Endodermal cell (in vitro differentiated cells): ENCODE measurements around the gene FADS2. TPM values are rescaled to one million over a fixed set of nuclear protein-coding genes. Genes with fewer than 3 reads are reported as not detected.

Experiments
- DNase-seq: peaks from one replicate; pipeline ENCODE4 v3.0.0-alpha.2; 2017
- H3K27ac ChIP-seq: 2 replicates; pipeline ENCODE4 v1.5.1; 2013; ENCODE audit warnings: mild to moderate bottlenecking, low read depth, low read length, moderate library complexity
- H3K27me3 ChIP-seq: 2 replicates; pipeline ENCODE4 v1.6.1; 2013; ENCODE audit warnings: mild to moderate bottlenecking, low read length, moderate library complexity; ENCODE audit not compliant: insufficient read depth, control insufficient read depth, poor library complexity, severe bottlenecking
- H3K36me3 ChIP-seq: 2 replicates; pipeline ENCODE4 v1.7.0; 2013; ENCODE audit warnings: mild to moderate bottlenecking, low read length, moderate library complexity; ENCODE audit not compliant: control insufficient read depth, insufficient read depth
- H3K4me1 ChIP-seq: one replicate; pipeline ENCODE4 v1.7.0; 2013; ENCODE audit warnings: low read length; ENCODE audit not compliant: control insufficient read depth, insufficient read depth
- H3K4me3 ChIP-seq: 2 replicates; pipeline ENCODE4 v1.5.1; 2013; ENCODE audit warnings: mild to moderate bottlenecking, low read length, moderate library complexity
- H3K9ac ChIP-seq: 2 replicates; pipeline ENCODE4 v1.6.1; 2013; ENCODE audit warnings: mild to moderate bottlenecking, low read length, moderate library complexity; ENCODE audit not compliant: poor library complexity, severe bottlenecking; ENCODE audit errors: extremely low read depth
- H3K9me3 ChIP-seq: 2 replicates; pipeline ENCODE4 v1.6.1; 2013; ENCODE audit warnings: mild to moderate bottlenecking, low read length, moderate library complexity; ENCODE audit not compliant: control insufficient read depth
- H3K27ac Mint-ChIP-seq: 2 replicates; pipeline ENCODE4 v1.8.0; 2020; ENCODE audit warnings: mixed read lengths
- H3K27me3 Mint-ChIP-seq: 2 replicates; pipeline ENCODE4 v1.8.0; 2021; ENCODE audit warnings: mild to moderate bottlenecking, mixed read lengths; ENCODE audit not compliant: insufficient read depth
- H3K36me3 Mint-ChIP-seq: 2 replicates; pipeline ENCODE4 v1.8.0; 2020; ENCODE audit warnings: low read depth, mixed read lengths
- H3K4me1 Mint-ChIP-seq: 2 replicates; pipeline ENCODE4 v1.8.0; 2020; ENCODE audit warnings: mixed read lengths
- H3K4me3 Mint-ChIP-seq: 2 replicates; pipeline ENCODE4 v1.8.0; 2020; ENCODE audit warnings: mild to moderate bottlenecking, moderate library complexity, mixed read lengths
- H3K9me3 Mint-ChIP-seq: 2 replicates; pipeline ENCODE4 v1.8.0; 2020; ENCODE audit warnings: mild to moderate bottlenecking, mixed read lengths
- CTCF ChIP-seq: fragments of 200-600 bp; sonication (generic); conservative IDR thresholded peaks from 2 replicates; pipeline ENCODE4 v1.5.0; 2021; ENCODE audit warnings: antibody characterized with exemption, mild to moderate bottlenecking
- WGBS, 2 experiments: methylation state at CpG; one replicate each; pipeline versions ENCODE4 v1.1.5 to v1.1.7; 2013; ENCODE audit warnings: missing lambda C conversion rate in 2 of 2, mixed read lengths in 1 of 2; ENCODE audit not compliant: insufficient coverage in 1 of 2, insufficient read length in 1 of 2; 5-methylcytosine and 5-hydroxymethylcytosine counted together
- total RNA-seq, 2 donors: library from RNA; stranded (reverse); fragmentation: NEBNext Ultra II Directional in 1 of 2; extraction: Animal tissue kit (Norgen Biotek cat#: 25700) in 1 of 2; gene quantifications; 2 replicates in 1 of 2; 3 replicates in 1 of 2; pipeline ENCODE4 v1.2.1, GENCODE V29; 2021

The FADS2 gene
- total RNA-seq, 2 donors from 2014 or later: 344 to 381 TPM

DNA sequence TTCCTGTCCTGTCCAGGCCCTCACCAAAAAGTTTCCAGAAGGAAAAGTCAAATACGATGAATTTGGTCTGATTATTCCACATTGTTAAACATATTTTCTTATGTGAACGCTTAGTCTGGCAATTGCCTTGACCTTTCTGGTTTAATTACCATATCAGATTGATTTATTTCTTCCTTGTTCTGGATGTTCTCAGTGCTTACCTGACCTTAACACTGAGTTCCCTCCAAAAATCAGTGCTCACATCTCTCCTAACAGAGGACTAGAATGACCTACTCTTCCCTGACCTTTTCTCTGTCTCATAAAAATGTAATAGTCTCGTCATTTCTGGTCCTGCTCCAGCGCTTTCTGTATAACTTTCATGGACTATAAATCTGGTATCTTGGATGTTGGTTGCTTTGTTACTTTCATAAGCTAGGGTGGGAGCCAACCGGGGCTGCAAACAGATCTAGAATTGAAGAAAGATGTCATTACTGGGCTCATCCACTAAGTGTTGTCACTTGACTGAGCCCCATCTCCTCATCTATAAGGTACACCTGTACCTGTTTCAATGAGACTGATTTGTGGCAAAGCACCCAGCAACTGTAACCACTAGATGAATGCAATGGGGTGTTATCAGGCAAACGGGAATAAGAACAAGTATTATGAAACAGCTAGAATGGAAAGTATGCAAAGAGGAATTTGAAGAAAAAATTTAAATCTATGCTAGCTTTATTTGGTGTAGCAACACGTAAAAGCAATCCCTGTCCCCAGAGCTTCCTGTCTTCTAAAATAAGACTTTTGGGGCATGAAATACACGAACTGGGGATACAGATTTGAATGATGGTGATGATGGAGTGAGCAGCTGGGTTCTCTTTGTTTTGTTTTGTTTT is 2.4 kb downstream of the FADS2 start:
- Mint-ChIP-seq H3K27me3 (no peaks in the 10 kb centered on the region), H3K4me1 (peaks cover 56% of the 10 kb centered on the region), H3K4me3 (peak overlapping the region; percentile 91), H3K27ac (no peak overlapping the region), H3K9me3 (no peaks in the 10 kb centered on the region), H3K36me3 (peaks cover 22% of the 10 kb centered on the region)
- Histone ChIP-seq H3K9ac (no peak overlapping the region), H3K27ac (no peak overlapping the region), H3K4me3 (peak overlapping the region; percentile 98), H3K27me3 (no peaks in the 10 kb centered on the region), H3K36me3 (peaks cover 20% of the 10 kb centered on the region), H3K9me3 (no peaks in the 10 kb centered on the region), H3K4me1 (peaks cover 8% of the 10 kb centered on the region)
- TF ChIP-seq CTCF: no peak
- 76 to 84% methylated on average over 7 to 8 of the region's 8 CpGs for WGBS, 2 experiments
- no peak for DNase-seq

DNA sequence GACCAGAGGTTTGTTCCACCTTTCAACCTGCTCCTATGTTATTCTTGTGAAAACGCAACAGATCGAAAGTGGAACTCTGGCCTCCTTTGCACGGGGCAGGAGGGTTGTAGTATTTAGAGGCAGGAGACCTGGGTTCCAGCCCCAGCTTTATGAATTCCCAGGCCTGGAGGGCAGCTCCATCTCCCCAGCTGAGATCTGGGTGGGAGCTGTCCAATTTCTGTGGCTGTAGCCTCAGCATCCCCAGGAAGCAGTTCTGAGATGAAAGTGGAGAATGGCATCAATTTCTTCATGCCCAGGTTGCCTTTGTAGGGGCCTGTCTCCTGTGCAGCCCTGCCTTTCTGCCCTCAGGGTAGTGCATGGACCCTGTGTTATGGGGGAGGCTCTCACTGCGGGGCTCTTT is 4.1 kb downstream of the FADS2 start:
- Mint-ChIP-seq H3K27me3 (no peaks in the 10 kb centered on the region), H3K4me1 (peaks cover 47% of the 10 kb centered on the region), H3K27ac (no peak overlapping the region), H3K9me3 (no peaks in the 10 kb centered on the region), H3K36me3 (peaks cover 32% of the 10 kb centered on the region), H3K4me3 (no peak overlapping the region)
- Histone ChIP-seq H3K27me3 (no peaks in the 10 kb centered on the region), H3K9me3 (no peaks in the 10 kb centered on the region), H3K27ac (peak overlapping the region; percentile 57), H3K4me3 (no peak overlapping the region), H3K36me3 (peaks cover 29% of the 10 kb centered on the region), H3K4me1 (peaks cover 8% of the 10 kb centered on the region), H3K9ac (no peak overlapping the region)
- no peak for TF ChIP-seq CTCF
- DNase-seq: no peak
- 93 to 100% methylated on average over 3 to 4 of the region's 4 CpGs for WGBS, 2 experiments

GRCh38 chr11:61832754-61833153 is 4.7 kb downstream of the FADS2 start:
- H3K36me3 ChIP-seq: peaks cover 33% of the 10 kb centered on the region
- H3K27me3 ChIP-seq: no peaks in the 10 kb centered on the region
- WGBS, 2 experiments: 84 to 87% methylated on average over 7 of the region's 7 CpGs
- Mint-ChIP-seq H3K9me3 (no peaks in the 10 kb centered on the region), H3K4me1 (peaks cover 46% of the 10 kb centered on the region), H3K4me3 (no peak overlapping the region), H3K27me3 (no peaks in the 10 kb centered on the region), H3K27ac (no peak overlapping the region), H3K36me3 (peaks cover 32% of the 10 kb centered on the region)
- no peak for DNase-seq
- H3K27ac ChIP-seq: peak overlapping the region; percentile 53
- no peak overlapping the region for H3K4me3 ChIP-seq
- no peak for TF ChIP-seq CTCF
- H3K9ac ChIP-seq: no peak overlapping the region
- peaks cover 8% of the 10 kb centered on the region for H3K4me1 ChIP-seq
- no peaks in the 10 kb centered on the region for H3K9me3 ChIP-seq
